HG03095 (cell line): ENCODE measurements around the gene CHRNA5.

Experiments
- ATAC-seq: cut with Tn5 transposase; IDR thresholded peaks from one replicate; pipeline ENCODE4 v1.9.1; 2021; ENCODE audit warnings: moderate library complexity; ENCODE audit not compliant: unreplicated experiment

CHRNA5 gene

DNA sequence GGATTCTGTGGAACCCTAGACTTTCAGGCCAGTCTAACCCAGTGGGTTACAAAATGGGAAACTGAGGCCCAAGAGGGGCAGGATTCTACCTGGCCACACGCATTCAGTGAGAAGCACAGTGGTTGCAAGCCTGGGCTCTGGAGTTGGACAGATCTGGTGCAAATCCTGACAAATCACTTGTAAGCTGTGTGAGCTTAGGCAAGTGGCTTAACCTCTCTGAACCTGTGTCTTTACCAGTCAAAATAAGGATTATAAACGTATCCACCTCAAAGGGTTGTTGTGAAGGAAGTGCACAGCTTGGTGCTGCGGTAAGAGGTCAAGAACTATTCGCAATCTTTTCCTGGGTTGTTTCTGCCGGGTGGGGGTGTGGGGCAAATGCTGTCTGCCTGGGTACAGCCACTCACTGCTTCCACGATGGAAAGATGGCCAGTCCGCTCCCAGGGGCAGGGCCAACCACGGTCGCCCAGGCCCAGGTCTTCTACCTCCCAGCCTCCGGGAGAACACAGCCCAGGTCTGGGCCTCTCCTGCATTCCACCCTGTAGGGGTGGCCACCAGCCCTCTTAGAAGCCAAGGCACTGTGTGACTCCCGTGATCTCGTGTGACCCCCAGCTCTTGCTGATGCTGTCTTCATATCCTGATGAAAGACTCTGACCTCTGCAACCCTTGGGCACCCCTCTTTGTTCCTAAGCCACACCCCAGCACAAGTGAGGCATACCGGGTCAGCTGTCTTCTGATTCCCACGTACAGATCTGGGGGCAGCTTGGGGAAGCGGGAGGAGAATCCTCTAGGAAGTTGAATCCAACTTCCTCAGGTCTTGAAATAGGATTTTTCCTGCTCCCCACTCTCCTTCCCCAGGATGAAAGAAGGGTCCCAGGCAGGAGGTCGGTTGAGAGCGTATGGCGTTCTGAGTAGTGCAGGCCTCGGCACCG, 54.0 kb downstream of the CHRNA5 start:
- ATAC-seq: no peak

DNA sequence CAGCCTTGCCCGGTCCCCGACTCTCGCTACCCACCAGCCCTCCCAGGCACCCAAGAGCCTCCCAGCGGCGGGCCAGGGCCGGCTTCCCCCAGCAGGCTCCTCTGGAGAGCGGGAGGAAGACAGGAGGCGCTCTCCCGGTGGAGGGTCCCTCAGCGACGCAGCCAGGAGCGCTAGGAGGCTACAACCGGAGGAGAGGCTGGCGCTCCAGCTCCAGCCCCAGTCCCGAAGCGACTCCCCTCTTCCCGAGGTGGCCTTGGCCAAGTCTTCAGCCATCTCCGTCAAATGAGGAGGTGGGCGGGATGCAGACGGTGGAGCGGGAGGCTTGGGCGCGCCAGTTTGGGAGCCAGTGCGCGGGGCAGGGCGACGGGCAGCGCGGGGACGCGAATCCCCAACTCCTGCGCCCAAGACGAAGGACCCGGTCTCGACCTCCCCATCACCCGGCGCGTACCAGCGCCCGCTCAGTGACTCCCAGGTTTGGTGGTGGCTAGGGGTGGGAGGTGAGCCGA, 54.8 kb downstream of the CHRNA5 start:
- ATAC-seq: no peak

GRCh38 chr15:78620527-78621421, 55.5 kb downstream of the CHRNA5 start, which contains the start of gene CHRNA3:
Gene CHRNA3, minus strand, starts transcription at chr15:78620996. Its CDS starts 202 bp downstream, at chr15:78620794.
- no peak for ATAC-seq

GRCh38 chr15:78621810-78622402, 56.6 kb downstream of the CHRNA5 start:
- ATAC-seq: no peak

DNA sequence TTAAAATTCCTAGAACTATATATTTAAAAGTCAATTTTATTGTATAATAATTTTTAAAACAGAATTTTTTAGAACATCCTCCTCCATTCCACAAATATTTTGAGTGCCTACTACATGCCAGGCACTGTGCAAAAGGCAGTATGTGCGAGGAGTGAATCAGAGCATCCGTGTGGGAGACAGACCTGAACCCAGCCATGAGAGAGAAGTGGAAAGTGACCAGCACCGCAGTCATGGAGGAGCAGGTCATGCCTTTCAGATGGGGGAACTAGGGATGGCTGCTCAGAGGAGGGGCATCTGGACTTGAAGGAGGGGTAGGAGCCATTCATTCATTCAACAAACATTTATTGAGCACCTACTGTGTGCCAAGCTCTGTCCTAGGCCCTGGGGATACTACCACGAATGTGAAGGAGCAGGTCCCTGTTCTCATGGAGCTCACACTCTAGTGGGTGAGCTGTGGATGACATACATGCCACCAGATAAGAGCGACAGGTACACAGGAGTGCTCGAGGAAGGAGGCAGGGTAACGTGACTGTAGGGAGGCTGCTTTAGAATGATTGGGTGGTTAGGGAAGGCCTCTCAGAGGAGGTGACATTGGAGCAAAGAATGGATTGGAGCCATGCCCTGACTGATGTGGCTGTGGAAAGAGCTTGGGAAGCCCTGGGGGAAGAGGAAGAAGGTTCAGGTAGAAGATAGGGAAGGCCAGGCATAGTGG, 58.6 kb downstream of the CHRNA5 start:
- ATAC-seq: no peak

- no peak for ATAC-seq
Measured at GRCh38 chr15:78624651-78625590, 59.6 kb downstream of the CHRNA5 start.

DNA sequence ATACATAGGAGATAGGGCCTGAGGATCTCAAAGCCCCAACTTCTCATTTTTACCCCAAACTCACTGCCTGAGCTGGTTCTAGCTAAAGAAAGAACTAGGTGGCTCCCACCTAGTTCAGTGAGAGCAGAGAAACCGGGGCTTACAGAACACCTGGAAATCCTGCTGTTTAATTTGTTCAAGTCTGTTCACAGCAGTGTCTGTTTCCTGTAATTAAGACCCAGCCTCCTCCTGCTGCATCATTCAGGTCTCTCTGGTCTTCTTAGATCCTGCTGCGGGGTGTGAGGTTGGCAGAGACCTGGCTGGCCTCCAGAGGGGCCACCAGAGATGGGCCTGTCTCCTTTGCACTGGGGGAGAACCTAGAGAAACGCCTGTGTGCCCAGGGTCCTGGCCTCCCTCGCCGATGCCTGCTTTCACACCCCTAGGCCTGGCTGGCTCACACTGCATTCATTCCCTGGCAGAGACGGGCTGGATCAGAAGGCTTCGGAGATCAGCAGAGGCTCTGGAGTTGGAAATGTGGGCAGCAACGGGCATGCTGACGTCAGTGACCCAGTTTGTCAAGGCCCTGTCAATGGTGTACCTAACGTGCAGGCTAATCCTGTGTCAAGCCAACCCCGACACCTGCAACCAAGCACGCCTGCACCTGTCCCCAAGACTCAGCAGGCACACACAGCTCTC, 60.4 kb downstream of the CHRNA5 start:
- ATAC-seq: no peak

DNA sequence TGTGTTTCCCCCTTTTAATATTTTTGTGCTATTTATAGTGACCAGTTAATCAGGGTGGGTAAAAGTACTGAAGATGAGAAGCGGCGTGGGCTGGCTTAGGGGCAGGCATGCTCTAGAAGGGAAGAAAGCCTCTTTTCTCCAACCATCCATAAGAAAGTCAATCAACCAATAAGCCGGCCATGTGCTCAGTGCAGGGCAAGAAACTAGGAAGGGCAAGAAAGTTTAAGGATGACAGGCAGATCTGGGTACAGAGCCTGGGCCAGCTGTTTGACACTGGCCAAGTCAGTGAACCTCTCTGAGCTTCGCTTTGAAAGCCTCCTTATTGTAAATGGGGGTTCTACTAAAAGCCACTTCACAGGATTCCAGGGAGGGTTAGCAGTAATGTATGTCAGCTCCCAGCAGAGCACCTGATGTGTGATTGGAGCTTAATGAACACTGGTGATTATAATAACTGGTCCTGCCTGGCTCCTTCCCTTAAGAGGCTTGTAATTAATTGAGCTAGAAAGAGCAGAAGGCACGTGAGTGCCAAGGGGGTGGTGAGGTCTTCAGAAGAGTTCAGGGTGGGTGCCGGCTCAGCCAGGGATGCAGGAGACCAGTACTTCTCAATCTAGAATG, 61.2 kb downstream of the CHRNA5 start:
- no peak for ATAC-seq

DNA sequence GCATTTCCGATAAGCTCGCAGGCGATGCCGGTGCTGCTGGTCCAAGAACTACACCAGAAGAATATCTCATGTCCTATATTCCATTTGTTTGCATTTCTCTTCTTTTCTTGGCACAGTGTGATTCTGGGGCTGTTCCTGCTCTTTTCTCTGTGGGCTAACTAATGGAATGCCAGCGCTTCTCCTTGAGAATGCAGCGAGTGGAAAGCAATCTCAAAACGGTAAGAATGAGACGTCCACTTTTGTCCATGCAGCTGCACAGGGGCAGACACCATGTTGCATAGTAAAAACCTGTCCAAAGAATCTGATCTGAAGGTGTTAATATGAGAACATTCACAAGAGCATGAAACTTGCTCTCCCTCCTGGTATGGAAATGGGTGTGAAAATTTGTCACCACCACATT, 62.0 kb downstream of the CHRNA5 start:
- ATAC-seq: no peak

DNA sequence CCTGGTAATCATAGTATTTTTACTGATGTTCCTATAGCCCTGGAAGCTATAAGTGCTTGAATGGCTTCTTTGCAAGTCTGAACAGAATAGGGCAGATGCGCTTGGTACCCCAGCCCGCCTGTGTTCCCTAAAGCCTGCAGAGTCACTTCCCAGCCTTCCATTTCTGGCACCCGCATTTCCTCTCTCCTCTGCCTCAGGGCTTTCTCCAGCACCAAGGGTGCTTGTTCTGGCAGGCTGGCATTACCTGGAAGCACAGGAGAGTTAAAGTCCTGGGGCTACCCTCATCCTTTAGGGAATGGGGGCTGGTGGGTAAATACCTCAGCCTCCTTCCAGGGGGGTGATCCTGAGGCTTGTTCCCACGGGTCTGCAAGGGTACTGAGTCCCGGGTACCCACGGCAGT, 62.9 kb downstream of the CHRNA5 start:
- ATAC-seq: no peak

- no peak for ATAC-seq
Measured at GRCh38 chr15:78629031-78629715, 63.9 kb downstream of the CHRNA5 start.

GRCh38 chr15:78629716-78630065, 64.4 kb downstream of the CHRNA5 start:
- ATAC-seq: no peak

DNA sequence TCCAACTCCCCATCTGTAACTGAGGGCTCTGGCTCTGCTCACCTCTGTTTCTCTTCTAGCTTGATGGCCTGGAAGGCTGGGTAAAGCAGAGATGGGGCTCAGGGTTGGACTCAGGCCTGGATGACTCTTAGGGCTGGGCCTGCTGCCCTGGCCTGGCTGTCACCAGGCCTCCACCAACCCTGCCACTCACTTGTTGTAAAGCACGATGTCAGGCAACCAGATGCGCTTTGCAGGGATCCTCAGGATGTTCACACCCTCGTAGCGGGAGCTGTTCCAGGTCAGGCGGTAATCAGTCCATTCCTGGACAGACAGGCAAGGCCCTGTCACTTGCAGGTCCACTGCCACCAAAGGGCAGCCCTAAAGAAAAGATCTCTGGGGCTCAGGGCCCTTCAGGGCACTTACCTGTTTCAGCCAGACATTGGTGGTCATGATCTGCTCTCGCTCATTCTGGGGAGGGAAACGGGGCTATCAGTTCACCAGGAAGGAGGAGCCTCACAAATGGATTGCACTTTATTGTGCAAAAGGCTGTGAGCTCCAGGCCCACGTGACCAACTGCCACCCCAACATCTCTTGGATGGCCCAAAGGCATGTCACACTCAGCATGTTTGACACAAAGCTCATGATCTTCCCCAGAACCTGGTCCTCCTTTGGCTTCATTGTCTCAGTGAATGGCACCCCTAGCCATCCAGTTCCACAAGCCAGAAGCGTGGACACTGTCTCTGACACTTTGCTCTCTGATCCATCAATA, 65.7 kb downstream of the CHRNA5 start:
- no peak for ATAC-seq

DNA sequence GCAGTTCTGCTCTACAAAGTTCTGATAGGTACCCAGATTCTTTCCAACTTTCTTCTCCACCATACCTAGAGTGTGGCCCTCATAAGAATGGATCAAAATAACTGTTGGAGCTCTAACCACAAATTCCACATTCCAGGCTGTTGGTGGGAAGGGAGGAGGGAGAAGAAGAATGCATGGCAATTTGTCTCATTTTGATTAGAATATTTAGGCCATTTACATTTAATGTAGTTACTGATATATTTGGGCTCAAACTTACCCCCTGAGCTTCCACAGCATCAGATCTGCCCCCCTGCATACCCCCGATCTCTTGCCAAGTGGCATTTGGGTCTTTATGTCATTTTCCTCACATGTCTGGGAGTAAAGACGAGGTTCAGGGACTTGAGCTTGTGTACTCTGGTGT, 68.0 kb downstream of the CHRNA5 start:
- ATAC-seq: no peak

- ATAC-seq: no peak
Measured at GRCh38 chr15:78634210-78635145, 69.2 kb downstream of the CHRNA5 start.

GRCh38 chr15:78635346-78635745, 70.0 kb downstream of the CHRNA5 start:
- ATAC-seq: no peak
